H1 (cell line): Measurements from ENCODE around the gene NTN1. TPM values are rescaled to one million over a fixed set of nuclear protein-coding genes. Genes with fewer than 3 reads are reported as not detected.

Experiments used
- CTCF ChIA-PET: fragments of 300-600 bp; sonication (Branson Sonifier 250); formaldehyde crosslinking; loops from one replicate; lab custom pipeline; 2021; ENCODE audit not compliant: partially characterized antibody; lab: Charles Lee
- POLR2A ChIA-PET: fragments of 300-600 bp; sonication (Branson Sonifier 250); formaldehyde crosslinking; loops from one replicate; lab custom pipeline; 2021; ENCODE audit warnings: inconsistent platforms; ENCODE audit not compliant: partially characterized antibody; lab: Charles Lee
- DNase-seq, 2 experiments: peaks; one replicate each; pipeline versions ENCODE4 v3.0.0 to v3.0.0-alpha.2; 2010 to 2022; ENCODE audit warnings: low spot score in 2 of 2, low read depth in 1 of 2, mixed read lengths in 1 of 2
- FAIRE-seq: peaks from 2 replicates; lab custom pipeline; 2011; peaks lifted over from hg19 to GRCh38; lab: Jason Lieb, UNC
- H2AFZ ChIP-seq: 2 replicates; pipeline ENCODE4 v1.8.1; 2012; ENCODE audit warnings: low read length, inconsistent platforms
- H2AK5ac ChIP-seq: 2 replicates; pipeline ENCODE4 v1.6.1; 2013; ENCODE audit warnings: low read depth, low read length
- H2BK120ac ChIP-seq: replicated peaks from 2 replicates; pipeline ENCODE3; 2013; ENCODE audit warnings: low read depth, low read length, inconsistent platforms
- H2BK12ac ChIP-seq: 2 replicates; pipeline ENCODE4 v1.6.1; 2013; ENCODE audit warnings: low read depth, low read length
- H2BK15ac ChIP-seq: 2 replicates; pipeline ENCODE4 v1.6.1; 2013; ENCODE audit warnings: low read length
- H2BK20ac ChIP-seq: 2 replicates; pipeline ENCODE4 v1.6.1; 2013; ENCODE audit warnings: low read length
- H2BK5ac ChIP-seq: 2 replicates; pipeline ENCODE4 v1.6.1; 2013; ENCODE audit warnings: low read depth, low read length
- H3K14ac ChIP-seq: 2 replicates; pipeline ENCODE4 v1.6.1; 2013; ENCODE audit warnings: inconsistent platforms; ENCODE audit not compliant: insufficient read length
- H3K18ac ChIP-seq: 2 replicates; pipeline ENCODE4 v1.6.1; 2013; ENCODE audit warnings: low read length; ENCODE audit errors: extremely low read depth
- H3K23ac ChIP-seq: 2 replicates; pipeline ENCODE4 v1.6.1; 2013; ENCODE audit warnings: inconsistent platforms; ENCODE audit not compliant: insufficient read length
- H3K23me2 ChIP-seq: 2 replicates; pipeline ENCODE4 v1.6.1; 2013; ENCODE audit warnings: low read depth, low read length
- H3K27ac ChIP-seq: 2 replicates; pipeline ENCODE4 v1.6.1; 2011; ENCODE audit warnings: low read depth, low read length, inconsistent platforms
- H3K27me3 ChIP-seq, 4 experiments: replicated peaks in 1 of 4; 1 replicate in 1 of 4; 2 replicates in 3 of 4; pipeline versions ENCODE4 v1.6.1 to v1.8.1; 2011 to 2013; ENCODE audit warnings: low read length in 3 of 4, mild to moderate bottlenecking in 3 of 4, inconsistent platforms in 2 of 4, mixed read lengths in 2 of 4, moderate library complexity in 1 of 4; ENCODE audit not compliant: control insufficient read depth in 3 of 4, insufficient read depth in 3 of 4; ENCODE audit errors: extremely low read depth in 1 of 4
- H3K36me3 ChIP-seq, 4 experiments: 2 replicates each; pipeline versions ENCODE4 v1.6.1 to v1.8.1; 2011 to 2013; ENCODE audit warnings: mild to moderate bottlenecking in 4 of 4, low read length in 3 of 4, moderate library complexity in 2 of 4, control low read depth in 1 of 4, inconsistent platforms in 1 of 4; ENCODE audit not compliant: insufficient read depth in 4 of 4, control insufficient read depth in 2 of 4
- H3K4ac ChIP-seq: replicated peaks from 2 replicates; pipeline ENCODE3; 2013; ENCODE audit warnings: low read length, low read depth, mixed read lengths, inconsistent platforms; ENCODE audit not compliant: insufficient read length
- H3K4me1 ChIP-seq, 4 experiments: replicated peaks in 1 of 4; 1 replicate in 1 of 4; 2 replicates in 3 of 4; pipeline versions ENCODE4 v1.6.1 to v1.8.1; 2011 to 2013; ENCODE audit warnings: low read length in 3 of 4, inconsistent platforms in 2 of 4, mixed read lengths in 1 of 4; ENCODE audit not compliant: insufficient read depth in 4 of 4, control insufficient read depth in 3 of 4
- H3K4me2 ChIP-seq, 2 experiments: 2 replicates each; pipeline versions ENCODE4 v1.6.1 to v1.8.1; 2011 to 2013; ENCODE audit warnings: low read depth in 2 of 2, low read length in 2 of 2, control low read depth in 1 of 2, inconsistent platforms in 1 of 2, mild to moderate bottlenecking in 1 of 2; ENCODE audit not compliant: insufficient read depth in 1 of 2
- H3K4me3 ChIP-seq, 4 experiments: fragments of 200-600, 300-600 bp in 1 of 4; sonication (generic), shearing (Covaris generic), sonication (Bioruptor Twin) in 1 of 4; 2 replicates each; pipeline versions ENCODE4 v1.5.1 to v1.8.1; 2011 to 2016; ENCODE audit warnings: low read length in 4 of 4, low read depth in 3 of 4, control low read depth in 2 of 4, inconsistent platforms in 2 of 4, mild to moderate bottlenecking in 2 of 4, mixed read lengths in 1 of 4, moderate library complexity in 1 of 4; ENCODE audit not compliant: insufficient read depth in 2 of 4; ENCODE audit errors: extremely low read depth in 1 of 4
- H3K56ac ChIP-seq: replicated peaks from 2 replicates; pipeline ENCODE3; 2013; ENCODE audit warnings: low read depth, mild to moderate bottlenecking, mixed read lengths, low read length, inconsistent platforms; ENCODE audit not compliant: insufficient read length
- H3K79me1 ChIP-seq: 2 replicates; pipeline ENCODE4 v1.6.1; 2013; ENCODE audit warnings: low read depth, low read length, control low read depth
- H3K79me2 ChIP-seq, 2 experiments: 2 replicates each; pipeline versions ENCODE4 v1.6.1 to v1.8.1; 2012 to 2013; ENCODE audit warnings: low read length in 2 of 2, mild to moderate bottlenecking in 2 of 2, inconsistent platforms in 1 of 2; ENCODE audit not compliant: insufficient read depth in 2 of 2, control insufficient read depth in 1 of 2
- H3K9ac ChIP-seq, 4 experiments: replicated peaks in 1 of 4; 1 replicate in 1 of 4; 2 replicates in 3 of 4; pipeline versions ENCODE4 v1.6.1 to v1.8.1; 2011 to 2013; ENCODE audit warnings: low read depth in 3 of 4, low read length in 3 of 4, control low read depth in 2 of 4, mild to moderate bottlenecking in 2 of 4, moderate library complexity in 2 of 4, inconsistent platforms in 1 of 4; ENCODE audit errors: extremely low read depth in 1 of 4
- H3K9me3 ChIP-seq, 2 experiments: 2 replicates each; pipeline versions ENCODE4 v1.6.1 to v1.8.1; 2012 to 2013; ENCODE audit warnings: mild to moderate bottlenecking in 2 of 2, moderate library complexity in 2 of 2, control low read depth in 1 of 2, inconsistent platforms in 1 of 2, low read depth in 1 of 2, low read length in 1 of 2, mixed read lengths in 1 of 2; ENCODE audit not compliant: insufficient read depth in 2 of 2
- H4K20me1 ChIP-seq, 2 experiments: replicated peaks in 1 of 2; 2 replicates each; pipeline versions ENCODE3 to v1.8.1; 2011 to 2013; ENCODE audit warnings: inconsistent platforms in 2 of 2, low read length in 2 of 2, mild to moderate bottlenecking in 1 of 2; ENCODE audit not compliant: insufficient read depth in 2 of 2, control insufficient read depth in 1 of 2
- H4K5ac ChIP-seq: 2 replicates; pipeline ENCODE4 v1.6.1; 2013; ENCODE audit warnings: low read length, low read depth, mixed read lengths, inconsistent platforms; ENCODE audit not compliant: insufficient read length
- H4K8ac ChIP-seq: 2 replicates; pipeline ENCODE4 v1.8.0; 2013; ENCODE audit warnings: mild to moderate bottlenecking, moderate library complexity, low read length, inconsistent platforms; ENCODE audit not compliant: insufficient read depth; ENCODE audit errors: extremely low read depth
- H4K91ac ChIP-seq: replicated peaks from 2 replicates; pipeline ENCODE3; 2013; ENCODE audit warnings: low read length, mixed read lengths, inconsistent platforms; ENCODE audit not compliant: insufficient read length
- SP4 ChIP-seq: IDR thresholded peaks from 2 replicates; pipeline ENCODE4 v1.6.1; 2012; ENCODE audit warnings: low read length, inconsistent platforms
- WGBS, 2 experiments: shearing (Covaris generic) in 1 of 2; methylation state at CpG; one replicate each; pipeline versions ENCODE4 v1.1.6 to v1.1.7; 2013 to 2015; ENCODE audit warnings: low lambda C conversion rate in 2 of 2, mixed read lengths in 2 of 2, inconsistent platforms in 1 of 2, low coverage in 1 of 2, missing lambda C conversion rate in 1 of 2; ENCODE audit not compliant: insufficient replicate concordance in 2 of 2, insufficient coverage in 1 of 2, insufficient read length in 1 of 2; ENCODE audit errors: extremely low coverage in 1 of 2, missing lambda C conversion rate in 1 of 2; 5-methylcytosine and 5-hydroxymethylcytosine counted together
- polyA plus RNA-seq, 7 experiments: library from polyadenylated mRNA; depleted of rRNA in 3 of 7; stranded (reverse) in 5 of 7; unstranded in 2 of 7; fragments of >200 nt in 5 of 7; fragments of 200-250 nt in 2 of 7; gene quantifications; 1 replicate in 5 of 7; 2 replicates in 1 of 7; 4 replicates in 1 of 7; pipeline versions ENCODE4 v1.2.1 to v1.2.3, GENCODE V29; 2011 to 2013; ENCODE audit warnings: missing spikeins in 2 of 7, mixed read lengths in 2 of 7
- total RNA-seq: library from RNA; stranded (reverse); fragmentation: NEBNext Ultra II Directional; extraction: Animal tissue kit (Norgen Biotek cat#: 25700); gene quantifications from 2 replicates; pipeline ENCODE4 v1.2.1, GENCODE V29; 2021
- TF ChIP-seq, protein P1 (sequence below), 3 experiments: IDR thresholded peaks; 1 replicate in 2 of 3; 2 replicates in 1 of 3; pipeline versions ENCODE4 v1.5.1 to v1.6.1; 2011; ENCODE audit warnings: low read length in 3 of 3, mild to moderate bottlenecking in 3 of 3, inconsistent platforms in 2 of 3, low read depth in 1 of 3, moderate library complexity in 1 of 3; ENCODE audit not compliant: insufficient read depth in 1 of 3; ENCODE audit errors: control extremely low read depth in 1 of 3
- TF ChIP-seq, protein P2 (sequence below): IDR thresholded peaks from 2 replicates; pipeline ENCODE4 v1.6.1; 2011; ENCODE audit warnings: low read length, improper control_type of control experiment

NTN1 gene
- total and polyA plus RNA-seq, 2 of the 8 experiments (the other 6 are each of a cell fraction or from before 2014, with no cell fraction given) = 2.0 to 2.3 TPM

DNA sequence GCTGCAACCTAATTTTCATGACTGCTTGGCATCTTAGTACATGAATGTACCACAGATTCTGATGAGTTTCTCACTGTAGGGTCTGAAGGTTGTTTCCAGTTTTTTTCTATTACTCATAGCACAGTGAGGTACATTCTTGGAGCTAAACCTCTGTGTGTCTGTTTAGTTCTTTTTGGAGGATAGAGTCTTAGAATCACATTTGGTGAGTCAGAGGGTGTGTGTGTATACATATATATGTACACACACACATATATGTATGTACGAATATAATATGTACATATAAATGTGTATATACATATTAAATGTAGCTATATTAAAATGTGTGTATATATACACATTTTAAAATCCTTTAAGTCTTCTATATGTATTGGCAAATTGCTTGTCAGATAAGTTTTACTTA lies 72.9 kb downstream of the NTN1 start:
- no peak for FAIRE-seq
- H3K56ac ChIP-seq = no peak overlapping the region
- H3K18ac ChIP-seq = no peak overlapping the region
- H4K8ac ChIP-seq = no peak overlapping the region
- H3K23me2 ChIP-seq = no peaks in the 10 kb centered on the region
- H2BK12ac ChIP-seq = no peak overlapping the region
- H3K4ac ChIP-seq = no peak overlapping the region
- ChIA-PET POLR2A (interaction anchor here (1.2 kb wide), 1 partner anchor 8 kb away, joined by 3 read pairs; no protein-coding TSS in a partner anchor), CTCF (interaction anchor here (1.2 to 1.6 kb wide), 2 partner anchors 11 to 13 kb away, joined by 3 to 5 read pairs; no protein-coding TSS in a partner anchor)
- no peak for DNase-seq
- H4K20me1 ChIP-seq = no peaks in the 10 kb centered on the region
- TF ChIP-seq, protein P1, sequence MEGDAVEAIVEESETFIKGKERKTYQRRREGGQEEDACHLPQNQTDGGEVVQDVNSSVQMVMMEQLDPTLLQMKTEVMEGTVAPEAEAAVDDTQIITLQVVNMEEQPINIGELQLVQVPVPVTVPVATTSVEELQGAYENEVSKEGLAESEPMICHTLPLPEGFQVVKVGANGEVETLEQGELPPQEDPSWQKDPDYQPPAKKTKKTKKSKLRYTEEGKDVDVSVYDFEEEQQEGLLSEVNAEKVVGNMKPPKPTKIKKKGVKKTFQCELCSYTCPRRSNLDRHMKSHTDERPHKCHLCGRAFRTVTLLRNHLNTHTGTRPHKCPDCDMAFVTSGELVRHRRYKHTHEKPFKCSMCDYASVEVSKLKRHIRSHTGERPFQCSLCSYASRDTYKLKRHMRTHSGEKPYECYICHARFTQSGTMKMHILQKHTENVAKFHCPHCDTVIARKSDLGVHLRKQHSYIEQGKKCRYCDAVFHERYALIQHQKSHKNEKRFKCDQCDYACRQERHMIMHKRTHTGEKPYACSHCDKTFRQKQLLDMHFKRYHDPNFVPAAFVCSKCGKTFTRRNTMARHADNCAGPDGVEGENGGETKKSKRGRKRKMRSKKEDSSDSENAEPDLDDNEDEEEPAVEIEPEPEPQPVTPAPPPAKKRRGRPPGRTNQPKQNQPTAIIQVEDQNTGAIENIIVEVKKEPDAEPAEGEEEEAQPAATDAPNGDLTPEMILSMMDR (IDR thresholded peaks at IDR 0.05; ENCODE audit: control extremely low read depth in 1 of 3, insufficient read depth in 1 of 3, low read depth in 1 of 3, low read length in 3 of 3) = no peak
- TF ChIP-seq, protein P2, sequence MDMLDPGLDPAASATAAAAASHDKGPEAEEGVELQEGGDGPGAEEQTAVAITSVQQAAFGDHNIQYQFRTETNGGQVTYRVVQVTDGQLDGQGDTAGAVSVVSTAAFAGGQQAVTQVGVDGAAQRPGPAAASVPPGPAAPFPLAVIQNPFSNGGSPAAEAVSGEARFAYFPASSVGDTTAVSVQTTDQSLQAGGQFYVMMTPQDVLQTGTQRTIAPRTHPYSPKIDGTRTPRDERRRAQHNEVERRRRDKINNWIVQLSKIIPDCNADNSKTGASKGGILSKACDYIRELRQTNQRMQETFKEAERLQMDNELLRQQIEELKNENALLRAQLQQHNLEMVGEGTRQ = no peak
- no peak for TF ChIP-seq SP4
- H2BK120ac ChIP-seq = no peak overlapping the region
- no peak overlapping the region for H2AFZ ChIP-seq
- no peak overlapping the region for H2BK5ac ChIP-seq
- no peak overlapping the region for H3K23ac ChIP-seq
- H3K4me3 ChIP-seq = no peak overlapping the region
- H2BK15ac ChIP-seq = no peak overlapping the region
- no peak overlapping the region for H4K91ac ChIP-seq
- no peak overlapping the region for H3K14ac ChIP-seq
- peaks cover 0 to 5% of the 10 kb centered on the region in 2 experiments; a peak in 1 of 4 replicates for H3K9me3 ChIP-seq
- WGBS, 2 experiments = 83% methylated on average over 1 of the region's 1 CpG; no CpG with 5 or more reads in 1 of the 2 experiments
- H2AK5ac ChIP-seq = no peak overlapping the region
- no peaks in the 10 kb centered on the region for H3K4me1 ChIP-seq
- H3K4me2 ChIP-seq = no peak overlapping the region
- H3K9ac ChIP-seq = no peak overlapping the region
- no peak overlapping the region for H4K5ac ChIP-seq
- H3K79me1 ChIP-seq = no peaks in the 10 kb centered on the region
- no peak overlapping the region for H3K27ac ChIP-seq
- no peaks in the 10 kb centered on the region for H3K36me3 ChIP-seq
- H2BK20ac ChIP-seq = no peak overlapping the region
- H3K27me3 ChIP-seq = no peaks in the 10 kb centered on the region
- no peaks in the 10 kb centered on the region for H3K79me2 ChIP-seq
